NK-92 treated with Interleukin-12 subunit alpha and Interleukin-12 subunit beta, amount 100 ng/mL, for 24 hours (cell line): ENCODE data around the gene PRR35.
"Not testable (repeated sequence)": the region's sequence is repeated elsewhere in the genome, so short reads cannot be mapped to it uniquely, and the experiment has no call there.

Experiments used
- DNase-seq: peaks from one replicate; lab custom pipeline; 2025; lab: John Stamatoyannopoulos, UW

The PRR35 gene

DNA sequence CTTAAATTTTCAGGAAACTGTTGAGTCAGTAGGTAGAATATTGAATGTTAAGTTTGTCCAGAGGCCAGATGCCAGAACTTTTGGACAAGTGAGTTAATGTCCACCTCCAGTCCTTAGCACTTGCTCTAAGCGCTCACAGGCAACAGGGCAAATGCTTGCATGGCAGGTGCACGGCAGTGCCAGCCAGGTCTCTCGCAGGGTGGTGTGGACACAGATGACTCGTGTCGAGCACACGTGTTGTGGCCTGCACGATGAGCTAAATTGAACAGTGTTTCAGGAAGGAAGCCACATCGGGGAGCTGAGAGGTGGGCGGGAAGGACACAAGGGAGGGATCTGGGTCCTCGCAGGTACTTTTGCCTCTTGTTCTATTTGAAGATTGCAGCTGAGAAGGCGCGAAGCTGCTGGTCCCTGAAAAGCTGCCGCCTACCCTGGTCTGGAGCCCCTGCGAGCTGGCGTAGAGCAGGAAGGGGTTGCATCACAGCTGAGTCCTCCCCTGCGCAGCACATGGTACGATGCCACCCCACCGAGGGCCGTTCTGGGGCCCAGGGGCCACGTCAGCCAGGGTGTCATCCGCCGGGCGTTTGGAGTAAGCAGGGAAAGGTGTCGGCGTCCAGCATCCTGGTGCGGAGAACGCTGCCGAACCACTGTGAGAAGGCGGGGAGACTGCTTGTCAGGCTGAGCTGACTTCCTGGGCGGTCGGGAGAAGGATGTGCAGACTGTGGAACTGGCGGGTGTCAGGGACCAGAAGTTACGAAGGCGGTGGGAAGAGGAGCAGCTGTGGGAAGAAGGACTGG, 35.9 kb downstream of the PRR35 start:
- DNase-seq = no peak

DNA sequence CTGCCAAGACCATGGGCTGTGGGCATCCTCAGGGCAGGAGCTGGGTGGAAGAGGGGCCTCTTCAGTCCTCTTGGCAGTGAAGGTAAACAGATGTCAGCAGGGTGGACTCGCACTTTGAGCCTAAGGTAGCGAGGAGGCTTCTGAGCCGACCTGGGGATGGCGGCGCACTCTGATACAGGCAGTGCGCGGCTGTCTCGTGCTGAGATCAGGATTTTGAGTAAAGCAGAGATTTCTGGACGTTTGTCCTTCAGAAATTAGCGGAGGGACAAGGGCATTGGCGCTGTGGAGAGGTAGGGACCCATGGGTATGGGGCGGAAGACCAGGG, 36.5 kb downstream of the PRR35 start:
- no peak for DNase-seq

GRCh38 chr16:597655-598054, 37.5 kb downstream of the PRR35 start:
- DNase-seq = not testable (repeated sequence)

DNA sequence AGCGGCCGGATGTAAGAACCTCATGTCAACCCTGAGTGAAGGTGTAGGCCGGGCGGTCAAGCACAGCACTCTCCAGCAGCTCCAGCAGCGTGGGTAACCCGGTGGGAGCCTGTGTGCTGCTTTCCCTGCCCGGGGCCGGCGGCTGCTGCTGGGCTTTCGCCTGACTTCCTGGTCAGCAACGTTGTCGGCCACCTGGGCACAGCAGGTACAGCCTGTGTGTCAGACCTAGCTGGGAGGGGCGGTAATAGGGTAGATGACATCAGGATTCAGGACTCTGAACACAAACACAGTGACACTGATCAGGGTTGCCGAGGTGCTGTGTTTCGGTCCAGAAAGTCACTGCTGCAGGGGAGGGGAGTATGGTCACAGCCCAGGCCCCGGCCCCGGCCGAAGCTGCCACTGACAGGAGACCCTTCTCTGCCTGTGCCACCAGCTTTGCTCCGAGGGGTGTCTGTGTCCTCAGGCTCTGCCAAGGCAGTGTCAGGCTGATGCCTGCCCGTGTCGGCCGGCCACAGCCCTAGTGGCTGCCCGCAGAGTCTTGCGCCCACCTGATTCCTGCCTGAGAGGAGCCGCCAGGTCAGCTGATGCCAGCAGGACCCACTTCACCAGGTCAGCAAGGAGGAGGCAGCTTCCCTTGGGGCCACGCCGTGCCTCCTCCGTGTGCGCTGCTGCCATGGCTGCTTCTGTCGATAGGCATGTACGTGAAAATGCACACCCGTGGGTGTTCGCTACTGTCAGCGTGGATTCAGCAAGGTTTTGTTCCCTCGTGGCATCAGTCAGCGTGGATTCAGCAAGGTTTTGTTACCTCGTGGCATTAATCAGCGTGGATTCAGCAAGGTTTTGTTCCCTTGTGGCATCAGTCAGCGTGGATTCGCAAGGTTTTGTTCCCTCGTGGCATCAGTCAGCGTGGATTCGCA, 38.9 kb downstream of the PRR35 start:
- no peak for DNase-seq

DNA sequence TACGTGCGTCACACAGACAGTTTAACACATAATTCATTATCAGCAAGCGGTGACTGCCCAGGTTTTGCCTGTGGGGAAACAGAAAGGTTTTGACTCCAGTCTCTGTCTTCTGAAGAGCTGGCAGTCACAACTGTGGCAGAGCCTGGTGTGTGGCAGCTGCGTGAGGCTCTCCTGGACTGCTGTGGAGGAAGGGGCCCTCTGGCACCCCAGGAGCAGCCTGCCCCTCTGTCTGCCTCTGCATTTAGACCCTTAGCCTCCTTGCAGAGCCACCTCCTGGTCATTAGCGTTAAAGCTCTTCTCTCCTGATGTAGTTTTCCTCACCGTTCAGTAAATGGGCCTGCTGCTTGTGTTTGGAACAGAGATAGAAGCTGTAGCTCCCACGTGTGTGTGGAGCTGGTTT, 40.6 kb downstream of the PRR35 start:
- no peak for DNase-seq

DNA sequence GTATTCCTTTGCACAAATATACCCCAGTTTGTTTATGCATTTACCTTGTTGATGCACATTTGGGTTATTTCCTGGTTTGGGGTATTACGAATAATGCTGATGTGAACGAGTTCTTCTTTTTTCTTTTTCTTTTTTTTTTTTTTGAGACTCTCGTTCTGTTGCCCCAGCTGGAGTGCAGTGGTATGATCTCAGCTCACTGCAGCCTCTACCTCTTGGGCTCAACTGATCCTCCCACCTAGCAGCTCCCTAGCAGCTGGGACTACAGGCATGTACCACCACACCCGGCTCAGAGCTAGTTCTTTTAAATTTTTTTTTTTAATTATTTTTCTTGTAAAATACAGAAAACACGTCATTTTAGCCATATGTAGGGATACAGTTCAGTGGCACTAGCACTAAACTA, 43.7 kb downstream of the PRR35 start:
- DNase-seq = no peak

GRCh38 chr16:606656-607307, 46.6 kb downstream of the PRR35 start:
- DNase-seq = no peak

GRCh38 chr16:608019-608418, 47.8 kb downstream of the PRR35 start:
- no peak for DNase-seq

- no peak for DNase-seq
These were observed 49.1 kb downstream of the PRR35 start for GRCh38 chr16:609316-609715.

GRCh38 chr16:609984-610383, 49.8 kb downstream of the PRR35 start:
- DNase-seq = no peak

DNA sequence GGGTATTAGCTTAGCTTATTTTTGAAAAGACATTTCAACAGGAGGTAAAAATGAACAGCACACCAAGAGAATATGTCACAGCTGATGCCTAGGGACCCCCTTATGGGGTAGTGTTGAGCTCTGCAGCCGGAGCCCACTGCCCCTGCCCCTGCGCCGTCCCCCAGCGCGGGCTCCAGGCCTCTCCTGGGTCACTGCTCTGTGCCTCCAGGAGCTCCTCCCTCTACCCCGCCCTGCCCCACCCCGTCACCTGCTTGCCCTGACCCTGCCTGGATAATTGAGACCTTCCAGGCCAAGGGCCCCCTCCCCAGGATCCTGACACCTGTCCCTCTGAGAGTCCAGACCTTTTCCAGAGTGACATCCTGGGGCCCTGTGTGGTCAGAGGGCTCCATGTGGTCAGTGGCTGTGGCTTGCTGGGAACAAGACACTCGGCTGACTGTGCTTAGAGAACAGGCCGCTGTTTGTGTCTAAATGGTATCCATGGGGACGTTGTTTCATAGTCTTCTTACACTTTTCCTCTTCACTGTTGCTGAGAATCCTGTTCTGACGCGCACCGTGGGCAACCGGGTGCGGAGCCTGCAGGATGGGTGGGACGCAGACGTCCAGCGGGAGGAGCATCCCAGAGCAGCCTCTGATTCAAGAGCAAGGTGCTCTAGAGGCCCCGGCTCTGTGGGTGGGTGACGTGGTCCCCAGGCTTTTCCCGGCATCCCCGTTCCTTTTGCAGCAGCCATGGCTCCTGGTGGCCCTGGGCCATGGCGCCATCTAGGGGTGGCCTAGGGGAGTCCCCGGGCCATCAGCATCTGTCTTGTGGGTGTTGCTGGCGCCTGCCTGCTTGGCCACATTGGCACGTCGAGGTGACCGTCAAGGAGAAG, 50.6 kb downstream of the PRR35 start:
- DNase-seq = no peak

DNA sequence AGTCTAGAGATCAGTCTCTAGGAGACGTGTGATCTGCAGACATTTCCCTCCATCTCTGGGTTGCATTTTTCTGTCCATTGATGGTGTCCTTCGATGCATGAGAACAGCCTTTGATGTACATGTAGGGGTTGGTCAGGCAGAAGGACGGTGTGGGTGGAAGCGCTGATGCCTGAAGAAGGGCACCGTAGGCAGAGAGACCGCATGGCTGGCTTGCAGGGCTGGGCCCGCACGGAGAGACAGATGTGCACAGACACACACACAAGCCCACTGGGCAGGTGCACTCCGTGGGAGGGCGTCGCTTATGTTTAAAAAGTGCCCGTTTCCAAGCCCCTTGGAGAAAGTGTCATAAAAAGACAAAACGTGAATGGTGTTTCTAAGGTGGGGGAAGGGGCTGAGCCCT, 54.9 kb downstream of the PRR35 start:
- DNase-seq = no peak
